CD4-positive, alpha-beta T cell (primary cell): ENCODE results near the gene ARHGAP26. TPM values are rescaled to one million over a fixed set of nuclear protein-coding genes. Genes with fewer than 3 reads are reported as not detected.

ENCODE experiments used
- ATAC-seq: fragments of 200-7000 bp; cut with Tn5 transposase; one replicate; pipeline ENCODE4 v1.10.0; 2022; ENCODE audit warnings: mild to moderate bottlenecking; ENCODE audit not compliant: poor library complexity
- CTCF ChIA-PET: fragments of 350-600 bp; sonication (Branson Sonifier 250); formaldehyde crosslinking; loops from one replicate; lab custom pipeline; 2021; ENCODE audit warnings: antibody characterized with exemption, inconsistent platforms; lab: Charles Lee
- POLR2A ChIA-PET: fragments of 350-600 bp; sonication (Branson Sonifier 250); formaldehyde crosslinking; loops from one replicate; lab custom pipeline; 2021; ENCODE audit warnings: antibody characterized with exemption, inconsistent platforms; lab: Charles Lee
- DNase-seq, 14 experiments: peaks; one replicate each; pipeline ENCODE4 v3.0.0-alpha.2; 2013 to 2020; ENCODE audit warnings: mixed read lengths in 2 of 14
- H3K27ac ChIP-seq, 2 donors: one replicate each; pipeline versions ENCODE4 v1.5.1 to v1.7.0; 2013; ENCODE audit warnings: low read length in 2 of 2, low read depth in 1 of 2, mild to moderate bottlenecking in 1 of 2
- H3K27me3 ChIP-seq, 2 experiments: 1 replicate in 1 of 2; 2 replicates in 1 of 2; pipeline versions ENCODE4 v1.6.1 to v1.7.0; 2013; ENCODE audit warnings: low read length in 2 of 2, control low read depth in 1 of 2, mild to moderate bottlenecking in 1 of 2, moderate library complexity in 1 of 2; ENCODE audit not compliant: insufficient read depth in 2 of 2, control insufficient read depth in 1 of 2
- H3K36me3 ChIP-seq: one replicate; pipeline ENCODE4 v1.6.1; 2013; ENCODE audit warnings: low read length, control low read depth; ENCODE audit not compliant: insufficient read depth
- H3K4me1 ChIP-seq: one replicate; pipeline ENCODE4 v1.6.1; 2013; ENCODE audit warnings: low read length, control low read depth; ENCODE audit not compliant: insufficient read depth
- H3K4me3 ChIP-seq: one replicate; pipeline ENCODE4 v1.5.1; 2013; ENCODE audit warnings: mild to moderate bottlenecking, low read length, moderate library complexity
- H3K9me3 ChIP-seq, 2 experiments: 1 replicate in 1 of 2; 2 replicates in 1 of 2; pipeline versions ENCODE4 v1.6.1 to v1.7.0; 2013; ENCODE audit warnings: low read length in 2 of 2, mild to moderate bottlenecking in 2 of 2, control low read depth in 1 of 2, moderate library complexity in 1 of 2; ENCODE audit not compliant: control insufficient read depth in 1 of 2, insufficient read depth in 1 of 2
- H3K27ac Mint-ChIP-seq: one replicate; pipeline ENCODE4 v1.8.0; 2020; ENCODE audit warnings: mixed read lengths
- H3K27me3 Mint-ChIP-seq: one replicate; pipeline ENCODE4 v1.8.0; 2021; ENCODE audit warnings: mixed read lengths
- H3K36me3 Mint-ChIP-seq: one replicate; pipeline ENCODE4 v1.8.0; 2021; ENCODE audit warnings: low read depth, mixed read lengths
- H3K4me1 Mint-ChIP-seq: one replicate; pipeline ENCODE4 v1.8.0; 2021; ENCODE audit warnings: low read depth, mixed read lengths
- H3K4me3 Mint-ChIP-seq: one replicate; pipeline ENCODE4 v1.8.0; 2020; ENCODE audit warnings: mild to moderate bottlenecking, mixed read lengths
- H3K9me3 Mint-ChIP-seq: one replicate; pipeline ENCODE4 v1.8.0; 2020; ENCODE audit warnings: mixed read lengths
- CTCF ChIP-seq: fragments of 200-600 bp; IDR thresholded peaks from one replicate; pipeline ENCODE4 v1.8.0; 2022; ENCODE audit warnings: antibody characterized with exemption, mild to moderate bottlenecking
- intact Hi-C, 2 experiments: fragments of 100-400 bp; cut with DNase I in 1 of 2; cut with micrococcal nuclease in 1 of 2; formaldehyde crosslinking; loops; one replicate each; pipeline versions ENCODE4 v1.15.1 to v1.9.0; 2023 to 2025; cut with DNase I, micrococcal nuclease
- total RNA-seq, 174 experiments: library from RNA in 2 of 174; stranded (reverse) in 2 of 174; gene quantifications; one replicate each; pipeline ENCODE4 v1.2.3 and lab custom pipeline; 2021 to 2026

Gene ARHGAP26
- total RNA-seq, 2 experiments from 2014 or later = 24.9 to 27.3 TPM

- no peaks in the 10 kb centered on the region for H3K9me3 ChIP-seq
- ChIA-PET CTCF (interaction anchor here (1.0 to 2.8 kb wide), 2 partner anchors 10 to 65 kb away, joined by 3 to 9 read pairs; no protein-coding TSS in a partner anchor), POLR2A (interaction anchor here (0.7 to 5.7 kb wide), 8 partner anchors 17 to 633 kb away, joined by 3 to 109 read pairs (median 4); partner anchors contain the start of gene ARHGAP26)
- Mint-ChIP-seq H3K27me3 (no peaks in the 10 kb centered on the region), H3K9me3 (peaks cover 2% of the 10 kb centered on the region), H3K4me1 (peaks cover 62% of the 10 kb centered on the region), H3K4me3 (peak overlapping the region; percentile 54), H3K27ac (peak overlapping the region; percentile 85), H3K36me3 (no peaks in the 10 kb centered on the region)
- H3K27ac ChIP-seq = peak overlapping the region; percentile 37 to 64
- H3K4me3 ChIP-seq = no peak overlapping the region
- no peak for ATAC-seq
- H3K36me3 ChIP-seq = no peaks in the 10 kb centered on the region
- no peaks in the 10 kb centered on the region for H3K27me3 ChIP-seq
- intact Hi-C loops = loop anchor here in 1 of 2 experiments (2.0 kb wide), 1 partner anchor 31 kb away; the partner anchor contains the start of gene ARHGAP26
- no peak for DNase-seq
- no peak for TF ChIP-seq CTCF
- H3K4me1 ChIP-seq = peaks cover 46% of the 10 kb centered on the region
These were observed 31.3 kb downstream of the ARHGAP26 start for GRCh38 chr5:142801495-142801871.

- Histone ChIP-seq H3K9me3 (no peaks in the 10 kb centered on the region), H3K4me3 (no peak overlapping the region), H3K27ac (peak overlapping the region in 1 of 2 donors; percentile 6), H3K4me1 (peaks cover 31% of the 10 kb centered on the region), H3K36me3 (no peaks in the 10 kb centered on the region), H3K27me3 (no peaks in the 10 kb centered on the region)
- peaks cover 46% of the 10 kb centered on the region for H3K4me1 Mint-ChIP-seq
- DNase-seq (peak in 3 of 14 experiments; percentile 20 to 72 (median 61)), ATAC-seq (no peak)
- CTCF ChIA-PET = interaction anchor here (1.4 kb wide), 1 partner anchor 31 kb away, joined by 3 read pairs; no protein-coding TSS in a partner anchor
- no peak overlapping the region for H3K27ac Mint-ChIP-seq
- H3K4me3 Mint-ChIP-seq = no peak overlapping the region
- intact Hi-C loops = no loop called here
- POLR2A ChIA-PET = no interaction called here
- no peaks in the 10 kb centered on the region for H3K27me3 Mint-ChIP-seq
- H3K36me3 Mint-ChIP-seq = no peaks in the 10 kb centered on the region
- TF ChIP-seq CTCF = no peak
- peaks cover 2% of the 10 kb centered on the region for H3K9me3 Mint-ChIP-seq
These were observed 33.4 kb downstream of the ARHGAP26 start for GRCh38 chr5:142803428-142804125.

- H3K9me3 Mint-ChIP-seq = peaks cover 2% of the 10 kb centered on the region
- no peak for TF ChIP-seq CTCF
- no peak overlapping the region for H3K27ac ChIP-seq
- H3K4me3 Mint-ChIP-seq = no peak overlapping the region
- no peaks in the 10 kb centered on the region for H3K36me3 ChIP-seq
- peaks cover 44% of the 10 kb centered on the region for H3K4me1 Mint-ChIP-seq
- no peak overlapping the region for H3K4me3 ChIP-seq
- no peaks in the 10 kb centered on the region for H3K27me3 Mint-ChIP-seq
- H3K4me1 ChIP-seq = peaks cover 14% of the 10 kb centered on the region
- no peaks in the 10 kb centered on the region for H3K36me3 Mint-ChIP-seq
- DNase-seq (no peak), ATAC-seq (no peak)
- POLR2A ChIA-PET = no interaction called here
- no peak overlapping the region for H3K27ac Mint-ChIP-seq
- intact Hi-C loops = no loop called here
- CTCF ChIA-PET = no interaction called here
- H3K27me3 ChIP-seq = no peaks in the 10 kb centered on the region
- H3K9me3 ChIP-seq = no peaks in the 10 kb centered on the region
These were observed 35.2 kb downstream of the ARHGAP26 start for GRCh38 chr5:142805339-142805738.
